GM08714 (cell line): ENCODE measurements around the gene CCDC150.
"Not testable (repeated sequence)": the region's sequence is repeated elsewhere in the genome, so short reads cannot be mapped to it uniquely, and the experiment has no call there.

Source experiments
- H3K4me3 ChIP-seq: fragments of 200-500 bp; sonication (Bioruptor generic); 2 replicates; pipeline ENCODE4 v1.5.1; 2014; ENCODE audit warnings: mild to moderate bottlenecking, low read length, inconsistent platforms
- ZNF274 ChIP-seq: IDR thresholded peaks from 2 replicates; pipeline ENCODE4 v1.6.1; 2012; ENCODE audit warnings: mild to moderate bottlenecking, low read depth, low read length

Gene CCDC150

DNA sequence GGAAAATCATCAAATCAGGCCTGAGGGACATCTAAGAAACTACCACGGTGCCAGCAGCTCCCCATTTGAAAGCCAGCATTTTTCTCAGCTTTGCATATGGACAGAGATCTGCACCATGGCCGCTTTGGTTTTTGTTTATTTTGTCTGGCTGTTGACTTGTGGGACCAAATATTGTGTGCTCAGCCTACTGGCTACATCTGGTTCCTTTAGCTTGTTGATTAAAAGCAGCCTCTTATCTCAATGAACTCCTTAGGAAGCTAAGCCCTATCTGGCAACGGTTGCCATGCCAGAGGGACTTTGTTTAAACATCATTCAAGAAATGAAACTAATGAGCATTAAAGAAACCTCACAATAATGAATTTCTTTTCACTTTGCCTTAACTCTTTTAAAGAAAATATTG, 32.4 kb upstream of the CCDC150 start:
- no peak for TF ChIP-seq ZNF274
- no peak overlapping the region for H3K4me3 ChIP-seq

DNA sequence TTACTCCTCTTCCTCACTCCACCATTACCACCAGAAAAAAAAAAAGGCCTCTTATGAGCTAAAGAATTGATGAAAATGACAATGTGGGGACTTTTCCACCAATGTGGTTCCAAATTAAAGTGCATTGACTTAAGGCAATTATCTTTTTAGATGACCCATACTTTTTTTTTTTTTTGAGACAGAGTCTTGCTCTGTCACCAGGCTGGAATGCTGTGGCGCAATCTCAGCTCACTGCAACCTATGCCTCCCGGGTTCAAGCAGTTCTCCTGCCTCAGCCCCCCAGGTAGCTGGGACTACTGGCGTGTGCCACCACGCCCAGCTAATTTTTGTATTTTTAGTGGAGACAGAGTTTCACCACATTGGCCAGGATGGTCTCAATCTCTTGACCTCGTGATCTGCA, 31.6 kb upstream of the CCDC150 start:
- H3K4me3 ChIP-seq = not testable (repeated sequence)

DNA sequence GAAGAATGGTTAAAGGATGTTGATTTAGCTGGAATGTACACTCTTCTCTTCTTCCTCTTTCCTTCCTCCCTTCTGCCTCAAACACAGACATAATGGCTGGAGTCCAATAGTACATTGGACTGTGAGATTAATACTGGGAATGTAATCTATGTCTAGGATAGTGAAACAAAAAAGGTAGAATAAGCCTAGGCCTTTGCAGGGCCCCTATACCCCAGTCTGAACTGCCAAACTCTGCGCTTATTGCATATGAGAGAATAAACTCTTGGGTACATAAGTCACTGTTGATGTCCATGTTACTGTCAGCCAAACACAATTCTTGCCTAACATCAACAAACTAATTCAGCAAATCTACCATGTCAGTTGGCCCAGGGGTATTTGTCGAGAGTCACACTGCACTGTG, 29.7 kb upstream of the CCDC150 start:
- H3K4me3 ChIP-seq = no peak overlapping the region
- TF ChIP-seq ZNF274 = no peak

DNA sequence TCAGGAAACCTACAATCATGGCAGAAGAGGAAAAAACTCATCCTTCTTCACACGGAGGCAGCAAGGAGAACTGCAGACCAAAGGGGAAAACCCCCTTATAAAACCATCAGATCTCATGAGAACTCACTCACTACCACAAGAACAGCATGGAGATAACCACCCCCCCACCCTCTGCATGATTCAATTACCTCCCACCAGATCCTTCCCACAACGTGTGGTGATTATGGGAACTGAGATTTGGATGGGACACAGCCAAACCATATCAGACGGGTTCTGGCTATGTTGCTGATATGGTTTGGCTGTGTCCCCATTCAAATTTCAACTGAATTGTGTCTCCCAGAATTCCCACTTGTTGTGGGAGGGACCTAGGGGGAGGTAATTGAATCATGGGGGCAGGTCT, 28.7 kb upstream of the CCDC150 start:
- TF ChIP-seq ZNF274 = no peak

DNA sequence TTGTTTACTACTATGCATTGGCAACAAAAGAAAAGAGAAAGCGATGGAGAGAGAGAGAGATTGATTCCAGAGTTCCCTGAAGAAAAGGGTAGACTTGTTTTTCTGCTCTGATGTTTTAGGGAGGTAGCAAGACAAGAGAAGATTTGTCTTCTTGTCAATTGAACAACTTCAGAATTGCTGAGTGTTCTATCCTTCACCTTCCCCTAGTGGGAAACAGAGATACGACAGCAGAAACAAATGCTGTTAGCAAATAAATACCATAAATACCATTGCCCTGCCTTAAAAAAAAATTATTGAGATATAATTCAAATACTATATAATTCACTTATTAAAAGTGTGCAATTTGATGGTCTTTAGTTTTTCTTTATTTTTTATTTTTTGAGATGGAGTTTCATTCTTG, 26.2 kb upstream of the CCDC150 start:
- no peak overlapping the region for H3K4me3 ChIP-seq
- TF ChIP-seq ZNF274 = no peak

More for the DNA sequence above, 28.7 kb upstream of the CCDC150 start:
- H3K4me3 ChIP-seq = no peak overlapping the region

DNA sequence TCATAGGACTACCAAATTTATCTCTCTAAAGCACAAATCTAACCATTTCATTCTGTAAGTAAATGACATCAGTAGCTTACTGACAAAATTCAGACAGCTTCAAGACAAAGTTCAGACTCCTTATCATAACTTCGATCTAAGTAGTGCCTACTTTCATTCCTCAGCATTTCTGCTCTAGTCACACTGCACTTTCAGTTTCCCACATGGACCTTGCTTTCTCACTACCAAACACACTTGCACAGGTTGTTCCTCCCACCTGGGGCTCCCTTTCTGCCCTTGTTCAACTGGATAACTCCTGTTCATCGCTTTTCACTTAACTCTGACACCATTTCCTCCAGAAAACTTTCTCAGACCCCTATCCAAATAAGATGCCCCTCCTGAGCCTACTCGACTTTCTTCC, 22.1 kb upstream of the CCDC150 start:
- TF ChIP-seq ZNF274 = no peak

DNA sequence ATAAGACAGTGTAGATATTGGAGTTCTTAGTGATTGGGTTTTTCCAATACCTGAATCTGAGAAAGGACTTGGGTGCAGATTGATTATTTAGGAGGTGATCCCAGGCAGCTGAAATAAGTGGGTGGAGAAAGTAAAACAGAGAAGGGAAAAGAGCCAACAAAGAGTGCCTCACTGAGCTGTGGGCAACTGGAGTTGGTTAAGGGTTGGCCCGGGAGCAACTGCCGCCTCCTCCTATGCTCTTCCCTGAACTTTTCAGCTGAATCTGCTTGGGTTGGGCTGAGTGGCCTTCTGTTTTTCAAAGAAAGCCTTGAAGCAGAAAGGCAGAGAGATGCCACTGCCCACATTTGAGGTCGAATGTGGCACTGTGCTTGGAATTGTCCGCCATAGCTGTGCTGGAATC, 20.9 kb upstream of the CCDC150 start:
- no peak for TF ChIP-seq ZNF274
- no peak overlapping the region for H3K4me3 ChIP-seq

More for the DNA sequence above, 22.1 kb upstream of the CCDC150 start:
- H3K4me3 ChIP-seq = no peak overlapping the region

DNA sequence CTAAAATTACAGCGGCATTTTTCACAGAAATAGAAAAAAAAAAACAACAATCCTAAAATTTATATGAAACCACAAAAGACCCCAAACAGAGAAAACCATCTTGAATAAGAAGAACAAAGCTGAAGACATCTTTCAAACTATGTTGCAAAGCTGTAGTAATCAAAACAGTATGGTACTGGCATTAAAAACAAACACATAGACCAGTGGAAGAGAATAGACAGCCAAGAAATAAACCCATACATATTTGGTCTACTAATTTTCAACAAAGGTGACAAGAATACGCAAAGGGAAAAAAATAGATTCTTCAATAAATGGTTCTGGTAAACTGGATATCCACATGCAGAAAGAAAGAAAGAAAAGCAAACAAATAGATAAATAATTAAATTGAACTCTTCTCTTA, 9.0 kb upstream of the CCDC150 start:
- no peak for TF ChIP-seq ZNF274
- no peak overlapping the region for H3K4me3 ChIP-seq

DNA sequence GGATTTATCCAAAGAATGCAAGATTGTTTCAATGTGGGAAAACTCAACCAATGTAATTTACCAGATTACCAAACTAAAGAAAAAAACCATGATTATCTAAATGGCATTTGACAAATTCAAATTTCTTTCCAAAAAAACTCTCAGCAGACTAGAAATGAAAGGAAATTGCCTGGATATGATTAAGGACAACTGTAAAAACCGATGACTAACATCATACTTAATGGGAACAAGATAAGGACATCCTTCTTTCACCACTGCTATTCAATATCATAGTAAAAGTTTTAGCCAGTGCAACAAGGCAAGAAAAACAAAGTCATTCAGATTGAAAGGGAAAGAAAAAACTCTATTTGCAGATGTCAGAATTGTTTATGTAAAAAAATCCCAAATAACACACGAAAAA, 4.4 kb upstream of the CCDC150 start:
- no peak for TF ChIP-seq ZNF274
- H3K4me3 ChIP-seq = no peak overlapping the region

DNA sequence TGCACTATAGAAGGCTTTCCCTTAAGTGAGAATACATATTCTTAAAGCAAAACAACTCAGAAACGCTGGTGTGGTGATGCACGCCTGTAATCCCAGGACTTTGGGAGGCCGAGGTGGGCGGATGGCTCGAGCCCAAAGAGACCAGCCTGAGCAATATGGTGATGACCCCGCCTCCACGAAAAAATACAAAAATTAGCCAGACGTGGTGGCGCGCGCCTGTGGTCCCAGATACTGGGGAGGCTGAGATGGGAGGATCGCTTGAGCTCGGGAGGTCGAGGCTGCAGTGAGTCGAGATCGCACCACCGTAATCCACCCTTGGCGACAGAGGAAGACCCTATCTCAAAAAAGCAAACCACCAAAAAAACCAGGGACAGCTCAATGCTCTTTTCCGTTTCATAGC, 750 bp upstream of the CCDC150 start:
- TF ChIP-seq ZNF274 = no peak
- no peak overlapping the region; the same call in 1 of the 2 replicates for H3K4me3 ChIP-seq

DNA sequence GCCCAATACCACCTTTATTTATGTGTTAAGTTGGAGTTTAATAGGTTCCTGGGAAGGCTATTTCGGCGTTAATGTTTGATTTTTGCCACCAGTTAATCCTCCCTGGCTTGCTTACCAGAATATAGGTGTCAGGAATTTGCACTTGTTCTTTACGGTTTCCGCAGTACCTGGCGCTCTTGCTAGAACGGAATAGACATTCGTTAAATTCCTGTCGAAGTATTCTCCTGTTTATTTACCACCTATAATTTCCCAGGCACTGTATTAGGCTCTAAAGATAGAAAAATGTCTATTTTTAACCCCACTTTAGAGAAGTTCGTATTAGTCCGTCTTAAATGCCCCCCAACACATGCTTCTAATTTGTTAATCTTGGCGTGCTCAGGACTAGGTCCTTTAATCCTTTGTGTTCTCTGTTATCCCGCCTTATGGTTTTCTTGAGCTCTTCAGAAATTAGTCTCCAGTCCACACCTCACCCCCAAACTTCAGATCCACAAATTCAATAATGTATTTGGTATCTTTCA, 575 bp downstream of the CCDC150 start:
- no peak for TF ChIP-seq ZNF274
- peak overlapping the region; percentile 65 for H3K4me3 ChIP-seq

DNA sequence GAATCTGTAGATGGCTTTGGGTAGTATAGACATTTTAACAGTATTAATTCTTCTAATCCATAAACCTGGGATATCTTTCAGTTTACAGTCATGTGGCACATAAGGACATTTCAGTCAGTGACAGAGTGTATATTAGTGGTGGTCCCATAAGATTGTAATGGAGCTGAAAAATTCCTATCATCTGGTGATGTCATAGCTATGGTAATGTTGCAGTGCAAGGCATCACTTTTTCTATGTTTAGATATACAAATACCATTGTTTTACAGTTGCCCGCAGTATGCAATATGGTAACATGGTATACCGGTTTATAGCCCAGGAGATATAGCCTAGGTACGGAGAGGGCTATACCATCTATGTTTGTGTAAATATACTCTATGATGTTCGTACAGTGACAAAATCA, 9.7 kb downstream of the CCDC150 start:
- TF ChIP-seq ZNF274 = no peak
- no peak overlapping the region for H3K4me3 ChIP-seq

DNA sequence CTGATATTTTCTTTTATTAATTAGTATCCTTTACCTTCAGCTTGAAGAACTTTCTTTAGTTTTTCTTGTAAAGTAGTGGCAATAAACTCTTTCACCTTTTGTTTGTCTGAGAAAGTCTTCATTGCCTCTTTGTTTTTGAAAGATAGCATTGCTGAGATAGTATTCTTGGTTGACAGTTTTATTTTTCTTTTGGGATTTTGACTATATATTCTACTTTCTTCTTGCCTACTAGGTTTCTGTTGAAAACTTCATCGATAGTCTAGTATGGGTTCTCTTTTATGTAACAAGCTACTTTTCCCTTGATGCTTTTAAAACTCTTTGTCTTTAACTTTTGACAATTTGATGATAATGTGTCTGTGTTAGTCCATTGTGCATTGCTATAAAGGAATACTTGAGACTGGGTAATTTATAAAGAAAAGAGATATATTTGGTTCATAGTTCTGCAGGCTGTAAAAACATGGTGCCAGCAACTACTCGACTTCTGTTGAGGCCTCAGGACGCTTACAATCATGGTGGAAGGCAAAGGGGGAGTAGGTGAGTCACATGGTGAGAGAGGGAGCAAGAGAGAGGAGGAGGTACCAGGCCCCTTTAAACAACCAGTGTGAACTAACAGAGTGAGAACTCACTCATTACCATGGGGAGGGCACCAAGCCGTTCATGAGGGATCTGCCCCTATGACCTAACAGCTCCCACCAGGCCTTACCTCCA, 12.0 kb downstream of the CCDC150 start:
- peak; percentile 74 for TF ChIP-seq ZNF274

DNA sequence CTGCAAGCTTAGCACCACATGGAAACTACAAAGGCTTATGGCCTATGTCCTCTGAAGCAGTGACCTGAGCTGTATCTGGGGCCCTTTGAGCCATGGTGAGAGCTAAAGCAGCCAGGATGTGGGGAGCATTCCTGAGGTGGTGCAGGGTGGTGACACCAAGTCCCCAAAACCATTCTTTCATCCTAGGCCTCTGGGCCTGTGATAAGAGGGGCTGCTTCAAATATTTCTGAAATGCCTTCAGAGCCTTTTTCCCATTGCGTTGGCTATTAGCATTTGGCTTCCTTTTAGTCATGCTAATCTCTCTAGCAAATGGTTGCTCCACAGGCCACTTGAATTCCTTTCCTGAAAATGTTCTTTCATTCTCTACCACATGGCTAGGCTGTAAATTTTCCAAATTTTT, 13.4 kb downstream of the CCDC150 start:
- no peak overlapping the region for H3K4me3 ChIP-seq
- no peak for TF ChIP-seq ZNF274

More for the DNA sequence above, 12.0 kb downstream of the CCDC150 start:
- H3K4me3 ChIP-seq = no peak overlapping the region

DNA sequence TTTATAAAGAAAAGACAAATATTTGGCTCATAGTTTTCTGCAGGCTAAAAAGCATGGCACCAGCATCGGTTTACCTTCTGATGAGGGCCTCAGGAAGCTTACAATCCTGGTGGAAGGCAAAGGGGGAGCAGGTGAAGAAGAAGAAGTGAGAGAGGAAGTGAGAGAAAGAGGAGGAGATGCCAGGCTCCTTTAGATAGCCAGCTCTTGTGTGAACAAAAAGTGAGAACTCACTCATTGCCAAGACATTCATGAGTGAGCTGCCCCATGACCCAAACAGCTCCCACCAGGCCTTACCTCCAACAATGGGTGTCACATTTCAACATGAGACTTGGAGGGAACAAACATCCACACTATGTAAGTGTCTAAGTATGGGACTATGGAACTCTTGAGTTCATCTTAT, 14.3 kb downstream of the CCDC150 start:
- TF ChIP-seq ZNF274 = peak; percentile 60; the same call in 1 of the 2 replicates
- no peak overlapping the region for H3K4me3 ChIP-seq

DNA sequence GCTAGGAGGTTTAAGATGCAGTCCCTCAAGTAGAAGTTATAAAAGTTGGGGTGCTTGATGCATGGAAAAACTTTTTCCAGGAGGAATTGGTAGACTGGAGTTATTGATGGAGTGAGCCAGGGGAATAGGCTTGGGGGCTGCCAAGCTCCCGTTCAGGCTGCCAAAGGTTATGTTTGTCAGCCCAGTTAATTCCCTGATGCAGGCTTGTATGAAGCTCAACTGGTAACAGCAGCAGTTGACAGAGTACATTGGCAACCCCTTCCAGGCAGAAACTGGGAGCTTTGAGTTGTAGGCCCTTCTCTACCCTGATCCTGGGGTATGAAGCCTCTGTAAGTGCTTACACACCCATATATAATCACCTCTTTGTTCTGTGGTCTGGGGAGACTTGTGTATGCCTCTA, 16.2 kb downstream of the CCDC150 start:
- TF ChIP-seq ZNF274 = no peak

More for the DNA sequence above, 16.2 kb downstream of the CCDC150 start:
- no peak overlapping the region for H3K4me3 ChIP-seq
